Activated CD4-positive, alpha-beta T cell treated with anti-CD3 and anti-CD28 coated beads for 36 hours (primary cell): Measurements from ENCODE around the gene ALAS1. TPM values are rescaled to one million over a fixed set of nuclear protein-coding genes. Genes with fewer than 3 reads are reported as not detected.

Source experiments
- ATAC-seq: fragments of 200-7000 bp; cut with Tn5 transposase; one replicate; pipeline ENCODE4 v1.10.0; 2021; ENCODE audit warnings: mild to moderate bottlenecking, moderate library complexity
- CTCF ChIA-PET: fragments of 350-600 bp; sonication (Branson Sonifier 250); formaldehyde crosslinking; loops from one replicate; lab custom pipeline; 2021; ENCODE audit warnings: antibody characterized with exemption; lab: Charles Lee
- POLR2A ChIA-PET: fragments of 350-600 bp; sonication (Branson Sonifier 250); formaldehyde crosslinking; loops from one replicate; lab custom pipeline; 2021; ENCODE audit warnings: antibody characterized with exemption, inconsistent platforms; lab: Charles Lee
- DNase-seq: peaks from one replicate; pipeline ENCODE4 v3.0.0-alpha.2; 2020
- H3K27ac Mint-ChIP-seq: one replicate; pipeline ENCODE4 v1.8.0; 2021; ENCODE audit warnings: mixed read lengths
- H3K27me3 Mint-ChIP-seq: one replicate; pipeline ENCODE4 v1.8.0; 2021; ENCODE audit warnings: mixed read lengths
- H3K36me3 Mint-ChIP-seq: one replicate; pipeline ENCODE4 v1.8.0; 2021; ENCODE audit warnings: low read depth, mixed read lengths
- H3K4me1 Mint-ChIP-seq: one replicate; pipeline ENCODE4 v1.8.0; 2021; ENCODE audit warnings: mixed read lengths
- H3K4me3 Mint-ChIP-seq: one replicate; pipeline ENCODE4 v1.8.0; 2021; ENCODE audit warnings: mild to moderate bottlenecking, moderate library complexity, mixed read lengths
- H3K9me3 Mint-ChIP-seq: one replicate; pipeline ENCODE4 v1.8.0; 2021; ENCODE audit warnings: low read depth, mixed read lengths
- intact Hi-C, 2 experiments: fragments of 100-400 bp; cut with DNase I in 1 of 2; cut with micrococcal nuclease in 1 of 2; formaldehyde crosslinking; loops; one replicate each; pipeline versions ENCODE4 v1.14.2 to v1.15.1; 2022 to 2024; cut with DNase I, micrococcal nuclease
- total RNA-seq, 2 experiments: library from RNA; stranded (reverse); gene quantifications; one replicate each; pipeline ENCODE4 v1.2.3, GENCODE V29; 2021

ALAS1 gene
- total RNA-seq, 2 experiments from 2014 or later, result 52.8 to 68.7 TPM

DNA sequence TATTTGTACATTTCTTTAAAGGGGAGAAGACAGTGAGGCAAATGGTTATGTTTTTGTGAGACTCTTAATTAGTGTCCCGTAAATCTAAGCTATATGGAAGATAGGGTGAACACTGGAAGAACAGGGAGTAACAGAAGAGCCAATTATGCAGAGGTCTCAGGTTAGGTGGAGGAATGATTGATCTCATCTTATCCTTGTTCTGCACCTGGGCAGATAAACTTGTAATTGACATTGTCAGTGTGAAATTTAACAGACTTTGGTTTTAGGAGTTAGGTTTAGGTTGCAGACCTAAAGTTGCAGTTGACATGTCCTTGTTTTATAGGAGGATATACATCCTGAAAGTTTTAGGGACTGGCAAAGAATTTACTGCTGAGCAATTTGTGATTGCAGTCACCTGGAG is 44.1 kb downstream of the ALAS1 start:
- Mint-ChIP-seq H3K36me3 (peaks cover 43% of the 10 kb centered on the region), H3K4me3 (peak overlapping the region; percentile 5), H3K9me3 (peaks cover 3% of the 10 kb centered on the region), H3K27me3 (no peaks in the 10 kb centered on the region), H3K4me1 (peaks cover 71% of the 10 kb centered on the region), H3K27ac (peak overlapping the region; percentile 69)
- ATAC-seq (no peak), DNase-seq (no peak)
- intact Hi-C loops, result no loop called here
- ChIA-PET CTCF (interaction anchor here (0.5 to 2.8 kb wide), 8 partner anchors 8 to 338 kb away, joined by 3 to 34 read pairs (median 4); partner anchors contain the start of gene WDR82), POLR2A (interaction anchor here (0.6 to 2.5 kb wide), 6 partner anchors 9 to 463 kb away, joined by 3 to 12 read pairs (median 5); partner anchors contain the start of gene WDR82)

DNA sequence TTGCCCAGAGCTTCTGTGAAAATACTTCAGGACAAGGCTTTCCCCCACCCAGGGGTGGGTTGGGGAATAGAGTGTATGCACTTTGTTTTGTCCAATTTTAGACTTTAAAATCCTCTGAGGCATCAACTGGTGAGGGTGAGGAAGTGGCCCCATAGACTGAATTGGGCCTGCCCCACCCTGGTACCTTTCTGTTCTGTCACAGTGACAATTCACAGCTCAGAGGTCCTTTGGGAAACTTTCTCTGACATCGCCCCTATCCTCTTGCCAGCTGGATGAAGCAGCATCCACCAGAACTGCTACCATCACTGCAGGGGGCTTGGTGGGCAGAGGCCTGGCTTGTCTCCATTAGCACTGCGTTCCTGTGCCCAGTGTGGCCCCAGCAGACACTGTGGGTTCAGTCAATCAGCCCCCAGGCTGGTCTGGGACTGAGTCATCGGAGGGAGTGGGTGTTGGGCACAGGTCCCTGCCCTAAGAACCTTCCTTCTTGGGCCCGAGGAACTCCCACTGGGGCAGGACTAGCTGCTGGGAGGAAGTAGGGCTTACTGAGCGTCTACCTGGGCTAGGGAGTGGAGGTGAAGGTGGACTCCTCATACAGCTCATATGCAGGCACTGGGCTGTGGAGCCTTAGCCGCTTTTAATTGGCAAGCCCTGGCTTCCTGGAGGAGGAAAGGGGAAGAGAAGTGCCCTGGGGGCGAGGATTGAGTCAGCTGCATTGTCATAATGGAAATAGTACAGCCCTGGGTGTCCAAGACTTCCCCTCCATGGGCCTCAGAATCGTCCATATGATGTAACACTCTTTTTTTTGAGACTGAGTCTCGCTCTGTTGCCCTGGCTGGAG is 46.0 kb downstream of the ALAS1 start:
- CTCF ChIA-PET, result interaction anchor here (0.8 to 2.1 kb wide), 5 partner anchors 9 to 35 kb away, joined by 3 to 7 read pairs (median 4); no protein-coding TSS in a partner anchor

DNA sequence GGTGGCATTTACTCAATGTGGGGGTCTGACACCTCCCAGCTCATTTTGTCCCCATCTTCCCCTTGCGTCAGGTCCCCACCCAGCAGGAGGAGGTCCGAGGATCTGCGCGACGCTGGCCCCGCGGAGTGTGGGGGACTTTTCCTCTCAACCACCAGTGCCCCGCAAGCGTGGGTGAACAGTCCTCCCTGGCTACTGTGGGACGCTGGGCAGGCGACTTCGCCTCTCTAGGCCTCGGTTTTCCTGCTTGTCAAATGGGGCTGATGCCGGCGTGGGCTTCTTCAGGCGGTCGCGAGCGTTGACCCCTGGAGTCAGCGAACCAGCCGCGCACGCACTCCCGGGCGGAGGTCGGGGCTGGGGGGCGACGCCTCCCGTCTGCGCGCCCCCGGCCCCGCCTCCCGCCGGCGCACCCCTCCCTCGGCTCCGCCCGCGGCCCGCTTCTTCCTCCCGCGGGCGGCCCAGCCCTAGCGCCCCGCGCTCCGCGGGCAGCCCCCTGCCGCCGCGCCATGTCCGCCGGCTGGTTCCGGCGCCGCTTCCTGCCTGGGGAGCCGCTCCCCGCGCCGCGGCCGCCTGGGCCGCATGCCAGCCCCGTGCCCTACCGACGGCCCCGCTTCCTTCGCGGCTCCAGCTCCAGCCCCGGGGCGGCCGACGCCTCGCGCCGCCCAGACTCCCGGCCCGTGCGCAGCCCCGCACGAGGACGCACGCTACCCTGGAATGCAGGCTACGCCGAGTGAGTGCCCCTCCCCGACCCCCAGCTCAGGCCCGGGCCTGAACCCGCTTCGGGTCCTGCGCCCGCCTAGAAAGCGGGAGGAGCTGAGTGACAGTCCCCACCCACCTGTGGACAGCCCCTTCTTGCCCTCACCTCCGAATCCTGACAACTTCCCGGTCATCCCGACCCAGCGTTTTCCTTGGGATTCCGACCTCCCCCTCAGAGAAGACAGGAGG is 47.6 kb downstream of the ALAS1 start, which contains the start of gene PPM1M:
Gene PPM1M, plus strand, starts transcription at position 438 of the 942 bp plus-strand sequence. Its CDS starts 66 bp downstream, at position 504.
- POLR2A ChIA-PET, result interaction anchor here (0.9 to 3.0 kb wide), 3 partner anchors 8 to 32 kb away, joined by 4 to 15 read pairs (median 9); partner anchors contain the start of gene WDR82
- peaks cover 78% of the 10 kb centered on the region for H3K4me1 Mint-ChIP-seq
- peak; percentile 73 for DNase-seq
- CTCF ChIA-PET, result interaction anchor here (0.6 to 1.6 kb wide), 8 partner anchors 8 to 91 kb away, joined by 3 to 12 read pairs (median 4); partner anchors contain the start of gene POC1A
- peak within 1 kb of the TSS; percentile 85 for H3K4me3 Mint-ChIP-seq
- peaks cover 61% of the 10 kb centered on the region for H3K36me3 Mint-ChIP-seq
- ATAC-seq, result peak; percentile 24
- peak within 1 kb of the TSS; percentile 87 for H3K27ac Mint-ChIP-seq
- intact Hi-C loops, result no loop called here
- H3K9me3 Mint-ChIP-seq, result peaks cover 3% of the 10 kb centered on the region
- no peaks in the 10 kb centered on the region for H3K27me3 Mint-ChIP-seq

More for the DNA sequence above, 46.0 kb downstream of the ALAS1 start:
- peak; percentile 76 for DNase-seq
- intact Hi-C loops, result loop anchor here in 1 of 2 experiments (1.0 kb wide), 1 partner anchor 27 kb away; no protein-coding TSS in a partner anchor
- Mint-ChIP-seq H3K9me3 (peaks cover 3% of the 10 kb centered on the region), H3K27me3 (no peaks in the 10 kb centered on the region), H3K4me1 (peaks cover 75% of the 10 kb centered on the region), H3K4me3 (peak overlapping the region; percentile 76), H3K36me3 (peaks cover 59% of the 10 kb centered on the region), H3K27ac (peak overlapping the region; percentile 87)
- POLR2A ChIA-PET, result interaction anchor here (0.7 to 2.1 kb wide), 3 partner anchors 9 to 34 kb away, joined by 3 to 9 read pairs (median 4); partner anchors contain the start of gene WDR82
- ATAC-seq, result peak; percentile 11

DNA sequence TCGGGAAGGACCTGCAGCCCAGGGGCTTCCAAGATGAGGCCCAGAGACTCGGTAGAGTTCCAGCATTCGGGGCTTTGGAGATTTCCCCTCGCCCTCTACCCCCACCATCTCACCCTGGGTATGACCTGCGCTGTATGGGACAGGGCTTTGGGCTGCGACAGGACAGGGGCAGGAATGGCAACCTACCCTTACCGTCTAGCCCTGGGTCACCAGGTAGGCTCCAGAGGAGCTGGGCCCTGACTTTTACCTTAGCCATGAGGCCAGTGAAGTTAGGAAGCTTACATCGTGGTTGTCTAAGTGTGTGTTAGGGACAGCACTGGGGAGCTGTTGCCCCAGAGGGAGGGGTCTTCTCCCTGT is 48.3 kb downstream of the ALAS1 start:
- ATAC-seq, result peak; percentile 4
- intact Hi-C loops, result no loop called here
- H3K27ac Mint-ChIP-seq, result peak overlapping the region; percentile 84
- H3K4me1 Mint-ChIP-seq, result peaks cover 73% of the 10 kb centered on the region
- H3K4me3 Mint-ChIP-seq, result peak overlapping the region; percentile 85
- CTCF ChIA-PET, result interaction anchor here (0.6 to 1.5 kb wide), 7 partner anchors 9 to 30 kb away, joined by 3 to 12 read pairs (median 3); no protein-coding TSS in a partner anchor
- POLR2A ChIA-PET, result interaction anchor here (0.7 to 3.0 kb wide), 4 partner anchors 8 to 31 kb away, joined by 3 to 15 read pairs (median 4); partner anchors contain the start of gene WDR82
- DNase-seq, result no peak
- peaks cover 3% of the 10 kb centered on the region for H3K9me3 Mint-ChIP-seq
- H3K36me3 Mint-ChIP-seq, result peaks cover 57% of the 10 kb centered on the region
- no peaks in the 10 kb centered on the region for H3K27me3 Mint-ChIP-seq

DNA sequence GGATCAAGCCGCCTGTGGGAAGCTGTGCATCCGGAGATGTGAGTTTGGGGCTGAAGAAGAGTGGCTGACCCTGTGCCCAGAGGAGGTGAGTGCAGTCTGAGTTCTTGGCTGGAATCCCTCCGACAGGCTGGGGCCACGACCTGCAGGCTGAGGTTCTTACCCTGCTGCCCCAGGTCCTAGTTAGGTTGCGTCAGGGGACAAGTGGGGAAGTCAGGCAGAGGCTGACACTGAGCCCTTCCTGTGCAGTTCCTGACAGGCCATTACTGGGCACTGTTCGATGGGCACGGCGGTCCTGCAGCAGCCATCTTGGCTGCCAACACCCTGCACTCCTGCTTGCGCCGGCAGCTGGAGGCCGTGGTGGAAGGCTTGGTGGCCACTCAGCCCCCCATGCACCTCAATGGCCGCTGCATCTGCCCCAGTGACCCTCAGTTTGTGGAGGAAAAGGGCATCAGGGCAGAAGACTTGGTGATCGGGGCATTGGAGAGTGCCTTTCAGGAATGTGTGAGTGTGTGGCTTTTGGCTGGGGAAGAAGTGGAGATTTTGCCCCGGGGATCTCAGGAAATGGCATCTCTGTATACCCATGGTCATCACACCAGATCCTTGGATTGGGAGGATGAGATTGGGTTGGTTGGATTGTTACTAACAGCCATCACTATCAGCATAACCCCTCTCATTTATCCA is 48.9 kb downstream of the ALAS1 start:
- Mint-ChIP-seq H3K4me1 (peaks cover 71% of the 10 kb centered on the region), H3K36me3 (peaks cover 59% of the 10 kb centered on the region), H3K27ac (peak overlapping the region; percentile 84), H3K9me3 (peaks cover 3% of the 10 kb centered on the region), H3K27me3 (no peaks in the 10 kb centered on the region), H3K4me3 (peak overlapping the region; percentile 85)
- intact Hi-C loops, result no loop called here
- ATAC-seq (peak; percentile 6), DNase-seq (peak; percentile 39)
- CTCF ChIA-PET, result interaction anchor here (0.6 to 1.5 kb wide), 4 partner anchors 9 to 26 kb away, joined by 3 to 12 read pairs (median 5); no protein-coding TSS in a partner anchor
- POLR2A ChIA-PET, result interaction anchor here (0.6 to 3.0 kb wide), 5 partner anchors 7 to 87 kb away, joined by 3 to 15 read pairs (median 4); partner anchors contain the start of gene WDR82

DNA sequence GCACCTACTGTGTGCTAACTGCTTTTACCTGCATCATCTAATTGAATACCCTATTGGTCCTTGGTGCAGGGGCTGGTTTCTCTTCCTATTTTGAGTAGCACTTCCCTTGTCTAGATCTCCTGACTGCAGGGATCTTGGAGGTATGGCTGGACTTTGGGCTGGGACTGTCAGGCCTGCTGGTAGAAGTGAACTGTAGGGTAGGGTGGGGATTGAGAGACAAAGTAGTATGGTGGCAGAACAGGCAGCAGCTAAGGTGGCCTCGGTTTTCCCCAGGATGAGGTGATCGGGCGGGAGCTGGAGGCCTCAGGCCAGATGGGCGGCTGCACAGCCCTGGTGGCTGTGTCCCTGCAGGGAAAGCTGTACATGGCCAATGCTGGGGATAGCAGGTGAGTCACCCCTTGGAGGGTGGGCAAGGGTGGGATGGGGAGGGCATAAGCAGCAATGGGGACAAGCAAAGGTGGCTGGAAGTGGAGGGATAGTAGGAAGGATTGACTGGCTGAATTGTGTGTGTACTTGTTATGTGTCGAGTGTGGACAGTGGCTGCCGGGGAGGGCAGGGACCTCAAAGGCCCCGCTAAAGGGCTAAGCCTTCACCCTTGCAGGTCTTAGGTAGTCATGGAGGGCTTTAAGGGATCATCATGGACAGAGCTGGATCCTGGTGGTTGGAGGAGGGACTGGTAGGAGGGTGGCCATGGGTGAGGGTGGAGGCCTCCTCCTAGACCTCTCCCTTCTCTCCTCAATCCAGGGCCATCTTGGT is 49.6 kb downstream of the ALAS1 start:
- H3K4me1 Mint-ChIP-seq, result peaks cover 73% of the 10 kb centered on the region
- CTCF ChIA-PET, result interaction anchor here (0.6 to 1.9 kb wide), 6 partner anchors 7 to 70 kb away, joined by 3 to 4 read pairs (median 4); no protein-coding TSS in a partner anchor
- peaks cover 3% of the 10 kb centered on the region for H3K9me3 Mint-ChIP-seq
- H3K36me3 Mint-ChIP-seq, result peaks cover 61% of the 10 kb centered on the region
- H3K27ac Mint-ChIP-seq, result peak overlapping the region; percentile 84
- H3K27me3 Mint-ChIP-seq, result no peaks in the 10 kb centered on the region
- POLR2A ChIA-PET, result interaction anchor here (1.0 to 3.0 kb wide), 5 partner anchors 7 to 94 kb away, joined by 3 to 15 read pairs (median 3); partner anchors contain the start of gene WDR82
- ATAC-seq, result no peak
- H3K4me3 Mint-ChIP-seq, result peak overlapping the region; percentile 85
- DNase-seq, result no peak
- intact Hi-C loops, result no loop called here

DNA sequence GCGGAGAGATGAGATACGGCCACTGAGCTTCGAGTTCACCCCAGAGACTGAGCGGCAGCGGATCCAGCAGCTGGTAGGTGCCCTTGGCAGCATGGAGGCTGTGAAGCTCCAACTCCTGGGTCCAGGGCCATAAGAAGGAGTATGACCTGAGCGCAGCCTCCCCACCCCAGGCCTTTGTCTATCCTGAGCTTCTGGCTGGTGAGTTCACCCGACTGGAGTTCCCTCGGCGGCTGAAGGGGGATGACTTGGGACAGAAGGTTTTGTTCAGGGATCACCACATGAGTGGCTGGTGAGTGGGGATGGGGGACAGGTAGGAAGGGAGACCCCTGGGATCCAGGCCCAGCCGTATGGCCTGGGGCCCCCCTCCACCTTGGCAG is 50.2 kb downstream of the ALAS1 start:
- intact Hi-C loops, result no loop called here
- DNase-seq (no peak), ATAC-seq (no peak)
- Mint-ChIP-seq H3K27me3 (no peaks in the 10 kb centered on the region), H3K27ac (peak overlapping the region; percentile 84), H3K36me3 (peaks cover 66% of the 10 kb centered on the region), H3K9me3 (peaks cover 3% of the 10 kb centered on the region), H3K4me1 (peaks cover 76% of the 10 kb centered on the region), H3K4me3 (peak overlapping the region; percentile 85)
- CTCF ChIA-PET, result interaction anchor here (0.6 to 1.9 kb wide), 6 partner anchors 8 to 29 kb away, joined by 3 to 4 read pairs (median 4); no protein-coding TSS in a partner anchor
- POLR2A ChIA-PET, result interaction anchor here (0.8 to 1.5 kb wide), 6 partner anchors 8 to 95 kb away, joined by 3 to 7 read pairs (median 3); partner anchors contain the start of gene TWF2

DNA sequence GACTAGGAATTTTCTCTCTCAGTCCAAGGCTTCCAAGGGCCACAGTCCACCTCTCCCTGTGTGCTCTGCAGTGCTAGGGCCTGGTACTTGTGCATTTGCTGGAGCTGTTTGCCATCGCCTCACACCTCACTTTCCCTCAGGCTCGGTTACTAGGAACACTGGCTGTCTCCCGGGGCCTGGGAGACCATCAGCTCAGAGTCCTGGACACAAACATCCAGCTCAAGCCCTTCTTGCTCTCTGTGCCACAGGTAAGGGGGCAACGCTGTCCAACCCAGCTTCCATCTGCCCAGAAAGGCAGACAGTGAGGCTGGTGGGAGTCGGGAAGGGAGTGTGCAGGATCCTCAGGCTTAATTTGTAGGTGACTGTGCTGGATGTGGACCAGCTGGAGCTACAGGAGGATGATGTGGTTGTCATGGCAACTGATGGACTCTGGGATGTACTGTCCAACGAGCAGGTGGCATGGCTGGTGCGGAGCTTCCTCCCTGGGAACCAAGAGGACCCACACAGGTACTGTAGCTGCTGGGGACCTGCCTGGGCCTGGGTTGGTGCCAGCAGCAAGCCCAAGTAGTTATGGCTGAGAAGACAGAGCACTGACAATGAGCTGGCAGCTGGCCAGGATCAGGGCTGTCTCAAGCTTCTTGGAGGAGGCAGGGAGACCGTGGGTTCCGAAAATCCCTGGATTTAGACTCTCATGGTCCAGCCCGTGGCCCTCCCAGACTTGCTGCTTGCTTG is 51.0 kb downstream of the ALAS1 start:
- Mint-ChIP-seq H3K9me3 (no peaks in the 10 kb centered on the region), H3K27me3 (no peaks in the 10 kb centered on the region), H3K36me3 (peaks cover 71% of the 10 kb centered on the region), H3K27ac (peak overlapping the region; percentile 56), H3K4me3 (peak overlapping the region; percentile 29), H3K4me1 (peaks cover 76% of the 10 kb centered on the region)
- POLR2A ChIA-PET, result interaction anchor here (0.5 to 1.5 kb wide), 10 partner anchors 9 to 163 kb away, joined by 3 to 7 read pairs (median 3); partner anchors contain the start of gene TWF2
- no peak for ATAC-seq
- peak; percentile 58 for DNase-seq
- CTCF ChIA-PET, result interaction anchor here (0.6 to 2.2 kb wide), 11 partner anchors 7 to 90 kb away, joined by 3 to 8 read pairs (median 3); partner anchors contain the start of gene WDR82
- intact Hi-C loops, result no loop called here

DNA sequence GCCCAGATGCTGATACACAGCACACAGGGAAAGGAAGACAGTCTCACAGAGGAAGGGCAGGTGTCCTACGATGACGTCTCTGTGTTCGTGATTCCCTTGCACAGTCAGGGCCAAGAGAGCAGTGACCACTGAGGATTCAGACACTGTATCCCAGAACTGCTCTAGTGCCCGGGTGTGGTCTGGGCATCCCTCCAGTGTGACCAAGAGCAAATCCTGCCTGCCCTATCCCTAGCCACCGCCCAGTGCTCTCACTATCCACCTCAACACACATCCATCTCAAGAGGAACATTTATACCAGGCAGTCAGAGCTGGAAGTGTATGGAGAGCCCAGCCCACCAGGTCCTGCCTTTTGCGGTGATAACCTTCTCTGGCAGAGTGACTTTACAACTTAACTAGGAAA is 51.7 kb downstream of the ALAS1 start:
- ChIA-PET POLR2A (interaction anchor here (0.6 to 1.3 kb wide), 3 partner anchors 19 to 29 kb away, joined by 3 to 5 read pairs (median 3); partner anchors contain the start of gene WDR82), CTCF (interaction anchor here (0.7 to 2.2 kb wide), 7 partner anchors 8 to 90 kb away, joined by 3 to 8 read pairs (median 4); partner anchors contain the start of gene WDR82)
- no peaks in the 10 kb centered on the region for H3K9me3 Mint-ChIP-seq
- H3K27ac Mint-ChIP-seq, result peak overlapping the region; percentile 55
- intact Hi-C loops, result no loop called here
- ATAC-seq (no peak), DNase-seq (no peak)
- H3K36me3 Mint-ChIP-seq, result peaks cover 71% of the 10 kb centered on the region
- H3K27me3 Mint-ChIP-seq, result no peaks in the 10 kb centered on the region
- H3K4me3 Mint-ChIP-seq, result no peak overlapping the region
- peaks cover 76% of the 10 kb centered on the region for H3K4me1 Mint-ChIP-seq
